GM12878 (cell line): ENCODE results near the gene SMARCAL1. TPM values are rescaled to one million over a fixed set of nuclear protein-coding genes. Genes with fewer than 3 reads are reported as not detected.
A peak's percentile ranks its signal among the peaks of the same experiment; 100 is the strongest.

Experiments
- BHLHE40 ChIP-seq, 2 experiments: fragments of 450-650 bp in 1 of 2; IDR thresholded peaks; 2 replicates each; pipeline ENCODE4 v1.6.1; 2011 to 2017; ENCODE audit warnings: low read depth in 2 of 2, borderline replicate concordance in 1 of 2, improper control_type of control experiment in 1 of 2, low read length in 1 of 2, mild to moderate bottlenecking in 1 of 2
- CEBPZ ChIP-seq: fragments of 150-350 bp; IDR thresholded peaks from 2 replicates; pipeline ENCODE4 v1.6.1; 2016; ENCODE audit warnings: low read depth, low read length
- CHD2 ChIP-seq: IDR thresholded peaks from 2 replicates; pipeline ENCODE4 v1.6.1; 2011; ENCODE audit warnings: low read depth, low read length, improper control_type of control experiment, borderline replicate concordance
- EP300 ChIP-seq, 2 experiments: fragments of 150-350 bp in 1 of 2; IDR thresholded peaks; 2 replicates each; pipeline ENCODE4 v1.6.1; 2011 to 2012; ENCODE audit warnings: low read depth in 2 of 2, low read length in 2 of 2, borderline replicate concordance in 1 of 2, improper control_type of control experiment in 1 of 2, inconsistent platforms in 1 of 2; ENCODE audit not compliant: control insufficient read depth in 1 of 2
- FOS ChIP-seq: IDR thresholded peaks from 3 replicates; pipeline ENCODE4 v1.6.1; 2011; ENCODE audit warnings: borderline replicate concordance; ENCODE audit not compliant: insufficient read length; ENCODE audit errors: extremely low read depth
- HSF1 ChIP-seq: fragments of 150-350 bp; IDR thresholded peaks from 2 replicates; pipeline ENCODE4 v1.6.1; 2014; ENCODE audit warnings: mild to moderate bottlenecking, low read depth, low read length
- IKZF1 ChIP-seq: fragments of 450-650 bp; conservative IDR thresholded peaks from 2 replicates; pipeline ENCODE4 v1.6.1; 2017; ENCODE audit warnings: antibody characterized with exemption, mild to moderate bottlenecking
- IKZF2 ChIP-seq, 2 experiments: fragments of 450-650 bp; IDR thresholded peaks; 2 replicates each; pipeline ENCODE4 v1.6.1; 2017; ENCODE audit warnings: mild to moderate bottlenecking in 2 of 2, moderate library complexity in 2 of 2
- IRF4 ChIP-seq: IDR thresholded peaks from 2 replicates; pipeline ENCODE4 v1.6.1; 2011; ENCODE audit warnings: low read depth, low read length
- IRF5 ChIP-seq: fragments of 450-650 bp; IDR thresholded peaks from 2 replicates; pipeline ENCODE4 v1.6.1; 2017; ENCODE audit warnings: borderline replicate concordance
- KDM1A ChIP-seq: fragments of 200-600 bp; sonication (generic); IDR thresholded peaks from 2 replicates; pipeline ENCODE4 v1.6.1; 2016; ENCODE audit warnings: borderline replicate concordance
- MXI1 ChIP-seq: fragments of 150-350 bp; IDR thresholded peaks from 2 replicates; pipeline ENCODE4 v1.6.1; 2011; ENCODE audit warnings: low read depth, mild to moderate bottlenecking, inconsistent platforms, low read length, improper control_type of control experiment
- NFYB ChIP-seq: IDR thresholded peaks from 2 replicates; pipeline ENCODE4 v1.6.1; 2011; ENCODE audit warnings: low read depth, mild to moderate bottlenecking, low read length, improper control_type of control experiment, moderate library complexity; ENCODE audit not compliant: insufficient read depth
- NR2C1 ChIP-seq: fragments of 450-650 bp; IDR thresholded peaks from 2 replicates; pipeline ENCODE4 v1.6.1; 2017; ENCODE audit warnings: antibody characterized with exemption, mild to moderate bottlenecking, moderate library complexity
- PAX5 ChIP-seq: IDR thresholded peaks from 2 replicates; pipeline ENCODE4 v1.6.1; 2011; ENCODE audit warnings: low read depth, low read length, borderline replicate concordance
- RAD21 ChIP-seq: IDR thresholded peaks from 2 replicates; pipeline ENCODE4 v1.6.1; 2011; ENCODE audit warnings: mild to moderate bottlenecking, low read depth, low read length, moderate library complexity; ENCODE audit not compliant: insufficient read depth
- RUNX3 ChIP-seq: IDR thresholded peaks from 2 replicates; pipeline ENCODE4 v1.6.1; 2012; ENCODE audit warnings: low read length, inconsistent platforms
- SRF ChIP-seq, 2 experiments: IDR thresholded peaks; 2 replicates each; pipeline ENCODE4 v1.6.1; 2011; ENCODE audit warnings: low read depth in 2 of 2, low read length in 2 of 2, mild to moderate bottlenecking in 1 of 2, moderate library complexity in 1 of 2
- USF2 ChIP-seq: IDR thresholded peaks from 2 replicates; pipeline ENCODE4 v1.6.1; 2011; ENCODE audit warnings: low read depth, low read length, improper control_type of control experiment, borderline replicate concordance
- YY1 ChIP-seq: IDR thresholded peaks from 2 replicates; pipeline ENCODE4 v1.6.1; 2011; ENCODE audit warnings: low read depth, mild to moderate bottlenecking, low read length
- ZNF274 ChIP-seq: IDR thresholded peaks from one replicate; pipeline ENCODE4 v1.8.0; 2011; ENCODE audit not compliant: insufficient read length, insufficient read depth
- polyA plus RNA-seq, 11 experiments: library from polyadenylated mRNA; depleted of rRNA in 4 of 11; unstranded in 6 of 11; stranded (reverse) in 5 of 11; fragments of >200 nt; fragmentation: Nextera tagmentation in 4 of 11; fragmentation: Illumina TruSeq in 1 of 11; extraction: Ambion mirVana in 4 of 11; extraction: Trizol in 1 of 11; gene quantifications; 1 replicate in 1 of 11; 2 replicates in 10 of 11; pipeline versions ENCODE4 v1.2.1 to v1.2.3, GENCODE V29; 2011 to 2016; ENCODE audit warnings: inconsistent platforms in 2 of 11, missing spikeins in 2 of 11, low read depth in 1 of 11
- total RNA-seq, 4 experiments: library from RNA; depleted of rRNA in 3 of 4; stranded (reverse); fragments of >200 nt in 3 of 4; fragmentation: Illumina TruSeq in 1 of 4; extraction: Trizol in 1 of 4; gene quantifications; 2 replicates each; pipeline versions ENCODE4 v1.2.1 to v1.2.3, GENCODE V29; 2013 to 2021

SMARCAL1 gene
- total and polyA plus RNA-seq, 10 of the 15 experiments (the other 5 are each of a cell fraction or from before 2014, with no cell fraction given) = 10.8 to 32.9 (median 21.8) TPM

GRCh38 chr2:216412022-216412999 is at the start of gene SMARCAL1 (continued):
- no peak for TF ChIP-seq USF2
- peak; percentile 74; the same call in 1 of the 2 replicates for TF ChIP-seq IRF4
- TF ChIP-seq HSF1 = no peak
- peak; percentile 74 to 76 for TF ChIP-seq IKZF2 (IDR thresholded peaks at IDR 0.05)
- peak; percentile 53; the same call in 1 of the 2 replicates for TF ChIP-seq NR2C1
- peak; percentile 78 for TF ChIP-seq YY1
- TF ChIP-seq RAD21 = no peak
- TF ChIP-seq IRF5 = peak; percentile 71; the same call in 1 of the 2 replicates
- 0 out of 4 replicates have a peak, but pooled peaks of 1 of the 2 experiments have one; percentile 25 for TF ChIP-seq SRF (IDR thresholded peaks at IDR 0.05; ENCODE audit: low read depth in 2 of 2, low read length in 2 of 2)
- no peak for TF ChIP-seq FOS
- peak; percentile 81 to 86 for TF ChIP-seq BHLHE40 (IDR thresholded peaks at IDR 0.05; ENCODE audit: borderline replicate concordance in 1 of 2, low read depth in 2 of 2, low read length in 1 of 2)
- TF ChIP-seq EP300 (IDR thresholded peaks at IDR 0.05; ENCODE audit: borderline replicate concordance in 1 of 2, control insufficient read depth in 1 of 2, low read depth in 2 of 2, low read length in 2 of 2) = no peak
- peak; percentile 99 for TF ChIP-seq CHD2
- TF ChIP-seq CEBPZ = no peak
- TF ChIP-seq RUNX3 = peak; percentile 63; the same call in 1 of the 2 replicates
- TF ChIP-seq KDM1A = no peak
- no peak for TF ChIP-seq ZNF274
- peak; percentile 99 for TF ChIP-seq IKZF1
- TF ChIP-seq NFYB = 0 out of 2 replicates have a peak, but pooled peaks have one; percentile 7
- TF ChIP-seq MXI1 = peak; percentile 72
- no peak; the same call in 1 of the 2 replicates for TF ChIP-seq PAX5
